Mononuclear cell (primary cell): ENCODE measurements around the gene ARPC3. TPM values are rescaled to one million over a fixed set of nuclear protein-coding genes. Genes with fewer than 3 reads are reported as not detected.
A peak's percentile ranks its signal among the peaks of the same experiment; 100 is the strongest.
"Not testable (repeated sequence)": the region's sequence is repeated elsewhere in the genome, so short reads cannot be mapped to it uniquely, and the experiment has no call there.

Experiments
- H3K27me3 ChIP-seq: 2 replicates; pipeline ENCODE4 v1.6.0; 2011; ENCODE audit warnings: low read length, control low read depth; ENCODE audit not compliant: insufficient read depth
- H3K4me1 ChIP-seq: 2 replicates; pipeline ENCODE4 v1.5.1; 2011; ENCODE audit warnings: mild to moderate bottlenecking, low read length, control low read depth; ENCODE audit not compliant: insufficient read depth
- H3K4me3 ChIP-seq: 2 replicates; pipeline ENCODE4 v1.5.1; 2011; ENCODE audit warnings: mild to moderate bottlenecking, low read length, moderate library complexity
- H3K9me3 ChIP-seq: 2 replicates; pipeline ENCODE4 v1.5.1; 2011; ENCODE audit warnings: low read depth, mild to moderate bottlenecking, control low read depth, low read length
- total RNA-seq: library from RNA; depleted of rRNA; stranded (reverse); fragments of >200 nt; gene quantifications from one replicate; pipeline ENCODE4 v1.2.3, GENCODE V29; 2012

The ARPC3 gene
- total RNA-seq, 1 donor = 635 TPM

DNA sequence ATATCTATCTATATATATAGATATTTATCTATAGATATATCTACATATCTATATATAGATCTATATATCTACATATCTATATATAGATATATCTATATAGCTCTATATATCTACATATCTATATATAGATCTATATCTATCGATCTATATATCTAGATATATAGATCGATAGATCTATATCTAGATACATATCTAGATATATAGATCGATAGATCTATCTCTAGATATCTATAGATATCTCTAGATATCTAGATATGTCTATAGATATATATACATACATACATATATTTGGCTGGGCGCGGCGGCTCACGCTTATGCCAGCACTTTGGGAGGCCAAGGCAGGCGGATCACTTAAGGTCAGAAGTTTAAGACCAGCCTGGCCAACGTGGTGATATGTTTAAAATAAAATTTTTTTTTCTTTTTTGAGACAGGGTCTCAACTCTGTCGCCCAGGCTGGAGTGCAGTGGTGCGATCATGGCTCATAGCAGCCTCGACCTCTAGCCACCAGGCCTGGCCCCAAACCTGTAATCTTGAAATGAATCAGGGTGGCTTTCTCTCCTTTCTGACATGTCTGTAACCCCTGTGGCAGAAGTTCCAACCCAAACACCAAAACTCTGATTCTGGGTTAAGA, 18.1 kb downstream of the ARPC3 start:
- no peaks in the 10 kb centered on the region for H3K9me3 ChIP-seq
- no peaks in the 10 kb centered on the region for H3K27me3 ChIP-seq
- H3K4me1 ChIP-seq = peaks cover 4% of the 10 kb centered on the region
- peak overlapping the region; percentile 42 for H3K4me3 ChIP-seq

DNA sequence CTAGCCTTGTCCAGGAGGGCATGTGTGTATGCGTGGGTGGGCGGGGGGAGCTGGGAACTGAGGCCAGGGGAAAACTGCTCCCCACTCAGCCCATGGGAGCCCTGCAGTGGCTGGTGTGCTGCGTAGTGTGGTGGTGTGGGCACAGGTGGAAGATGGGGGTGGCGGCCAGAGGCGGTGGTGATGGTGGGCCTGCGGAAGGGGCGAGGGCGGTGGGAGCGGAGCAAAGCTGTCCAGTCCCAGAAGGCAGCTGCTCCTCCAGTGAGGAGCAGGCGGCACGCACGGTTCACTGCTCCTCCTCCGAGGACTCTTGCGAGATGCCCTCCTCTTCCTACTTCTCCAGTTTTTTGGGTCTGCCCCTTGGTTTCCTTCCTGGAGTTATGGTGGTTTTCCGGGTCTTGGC, 20.5 kb downstream of the ARPC3 start:
- not testable (repeated sequence) for H3K9me3 ChIP-seq, H3K27me3 ChIP-seq, H3K4me1 ChIP-seq, H3K4me3 ChIP-seq

DNA sequence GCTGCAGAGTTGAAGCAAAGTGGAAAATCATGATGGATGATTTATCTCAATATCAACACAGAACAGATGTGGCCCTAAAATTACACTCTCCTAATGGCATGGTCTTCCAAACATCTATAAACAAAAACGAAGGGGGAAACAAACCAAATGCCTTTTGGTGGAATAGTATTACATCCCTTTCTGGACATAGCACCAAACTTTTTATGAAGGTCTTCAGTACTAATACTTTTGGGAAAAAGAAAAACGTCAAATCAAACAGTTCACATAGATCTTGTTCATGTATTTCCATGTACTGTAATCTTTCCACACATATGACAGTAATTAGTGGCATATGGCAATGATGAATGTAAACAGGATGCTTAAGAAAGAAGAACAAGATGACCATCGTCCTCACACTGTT, 23.7 kb downstream of the ARPC3 start:
- H3K9me3 ChIP-seq = no peaks in the 10 kb centered on the region
- peaks cover 4% of the 10 kb centered on the region for H3K4me1 ChIP-seq
- no peaks in the 10 kb centered on the region for H3K27me3 ChIP-seq
- H3K4me3 ChIP-seq = no peak overlapping the region

DNA sequence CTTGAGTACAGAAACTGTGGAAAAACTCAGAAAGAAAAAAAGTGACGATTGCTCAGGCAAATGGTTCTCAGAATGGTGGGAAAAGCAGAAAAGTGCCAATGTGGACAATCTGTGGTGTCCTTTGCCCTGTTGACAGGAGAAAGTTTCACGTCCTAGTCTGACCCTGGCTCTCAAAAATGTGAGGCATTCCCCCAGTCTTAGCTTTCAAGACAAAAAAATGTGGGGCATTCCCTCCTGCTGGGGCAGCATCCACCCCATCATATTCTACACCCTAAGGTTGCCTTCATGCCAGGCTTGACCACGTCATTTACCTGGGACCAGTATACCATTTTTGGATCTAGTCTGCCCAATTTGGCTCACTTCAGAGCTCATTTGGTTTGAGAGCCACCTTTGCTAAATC, 25.9 kb downstream of the ARPC3 start:
- Histone ChIP-seq H3K4me3 (no peak overlapping the region), H3K4me1 (no peaks in the 10 kb centered on the region), H3K27me3 (no peaks in the 10 kb centered on the region), H3K9me3 (no peaks in the 10 kb centered on the region)

GRCh38 chr12:110421701-110422100, 28.4 kb downstream of the ARPC3 start:
- Histone ChIP-seq H3K4me1 (peaks cover 12% of the 10 kb centered on the region), H3K4me3 (no peak overlapping the region), H3K9me3 (no peaks in the 10 kb centered on the region), H3K27me3 (no peaks in the 10 kb centered on the region)

DNA sequence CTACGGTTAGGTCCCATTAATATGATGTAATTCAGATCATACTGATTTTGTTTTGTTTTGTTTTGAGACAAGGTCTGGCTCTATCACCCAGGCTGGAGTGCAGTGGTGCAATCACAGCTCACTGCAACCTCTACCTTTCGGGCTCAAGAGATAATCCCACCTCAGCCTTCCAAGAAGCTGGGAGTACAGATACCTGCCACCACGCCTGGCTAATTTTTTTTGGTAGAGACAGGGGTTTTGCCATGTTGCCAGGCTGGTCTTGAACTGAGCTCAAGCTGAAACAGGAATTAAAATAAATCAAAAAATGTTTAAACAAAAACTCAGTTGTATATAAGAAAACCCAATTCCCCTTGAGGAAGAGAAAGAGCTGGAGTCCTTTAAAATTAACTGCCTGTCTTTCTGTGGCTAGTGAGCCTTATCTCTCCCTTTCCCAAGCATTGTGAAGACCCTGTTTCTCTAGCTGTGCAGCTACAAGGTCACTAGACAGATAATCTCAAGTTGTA, 28.9 kb downstream of the ARPC3 start:
- no peaks in the 10 kb centered on the region for H3K27me3 ChIP-seq
- peaks cover 13% of the 10 kb centered on the region for H3K4me1 ChIP-seq
- H3K9me3 ChIP-seq = no peaks in the 10 kb centered on the region
- no peak overlapping the region for H3K4me3 ChIP-seq

DNA sequence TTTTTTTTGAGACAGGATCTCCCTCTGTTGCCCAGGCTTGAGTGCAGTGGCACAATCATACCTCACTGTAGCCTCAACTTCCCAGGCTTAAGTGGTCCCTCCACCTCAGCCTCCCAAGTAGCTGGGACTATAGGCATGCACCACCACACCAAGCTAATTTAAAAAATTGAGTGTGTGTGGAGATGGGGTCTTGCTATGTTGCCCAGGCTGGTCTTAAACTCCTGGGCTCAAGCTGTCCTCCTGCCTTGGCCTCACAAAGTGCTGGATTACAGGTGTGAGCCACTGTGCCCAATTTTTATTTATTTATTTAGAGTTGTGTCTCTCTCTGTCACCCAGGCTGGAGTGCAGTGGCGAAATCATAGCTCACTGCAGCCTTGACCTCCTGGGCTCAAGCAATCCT, 29.5 kb downstream of the ARPC3 start:
- H3K27me3 ChIP-seq, H3K4me3 ChIP-seq, H3K9me3 ChIP-seq: not testable (repeated sequence)
- peaks cover 13% of the 10 kb centered on the region for H3K4me1 ChIP-seq

- not testable (repeated sequence) for H3K4me3 ChIP-seq, H3K9me3 ChIP-seq
- H3K4me1 ChIP-seq = peaks cover 13% of the 10 kb centered on the region
Measured at GRCh38 chr12:110417113-110417512, 33.0 kb downstream of the ARPC3 start.

DNA sequence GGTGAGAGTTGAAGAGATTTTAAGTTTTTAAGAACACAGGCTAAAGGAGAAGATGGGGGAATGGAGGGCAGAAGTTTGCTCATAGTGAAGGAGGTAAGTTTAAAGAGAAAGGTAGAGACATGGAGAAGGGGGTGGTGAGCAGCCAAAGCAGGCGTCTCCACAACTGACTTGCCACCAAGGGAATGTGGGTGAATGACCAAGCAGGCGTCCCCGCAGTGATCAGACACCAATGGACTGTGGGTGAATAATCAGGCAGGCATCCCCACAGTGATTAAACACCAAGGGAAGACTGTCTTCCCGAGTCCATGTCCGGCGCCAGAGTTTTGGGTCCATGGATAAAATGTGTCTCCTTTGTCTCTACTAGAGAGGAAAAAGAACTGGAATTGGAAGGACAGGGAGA, 40.1 kb downstream of the ARPC3 start:
- not testable (repeated sequence) for H3K27me3 ChIP-seq, H3K4me1 ChIP-seq, H3K9me3 ChIP-seq

More at GRCh38 chr12:110417113-110417512, 33.0 kb downstream of the ARPC3 start:
- not testable (repeated sequence) for H3K27me3 ChIP-seq

GRCh38 chr12:110405126-110405662, 44.9 kb downstream of the ARPC3 start:
- H3K4me3 ChIP-seq, H3K9me3 ChIP-seq, H3K27me3 ChIP-seq: not testable (repeated sequence)
- peaks cover 30% of the 10 kb centered on the region for H3K4me1 ChIP-seq

More for the DNA sequence above, 40.1 kb downstream of the ARPC3 start:
- not testable (repeated sequence) for H3K4me3 ChIP-seq

GRCh38 chr12:110403976-110404682, 46.0 kb downstream of the ARPC3 start:
- no peaks in the 10 kb centered on the region for H3K9me3 ChIP-seq
- peaks cover 30% of the 10 kb centered on the region for H3K4me1 ChIP-seq
- peak overlapping the region; percentile 95 for H3K4me3 ChIP-seq
- H3K27me3 ChIP-seq = no peaks in the 10 kb centered on the region

GRCh38 chr12:110403146-110403975, 46.8 kb downstream of the ARPC3 start, which contains the start of gene ANAPC7:
Gene ANAPC7, minus strand, starts transcription at chr12:110403708. Its CDS starts 81 bp downstream, at chr12:110403627.
- H3K4me1 ChIP-seq = peaks cover 30% of the 10 kb centered on the region
- H3K27me3 ChIP-seq = no peaks in the 10 kb centered on the region
- peak within 1 kb of the TSS; percentile 95 for H3K4me3 ChIP-seq
- no peaks in the 10 kb centered on the region for H3K9me3 ChIP-seq
